ENCODE results near the gene ACIN1.
"Not testable (repeated sequence)": the region's sequence is repeated elsewhere in the genome, so short reads cannot be mapped to it uniquely, and the experiment has no call there.

ACIN1 gene

GRCh38 chr14:23125011-23125410 lies 30.1 kb upstream of the ACIN1 start:
- DNase-seq (ENCODE audit: low read depth in 2 of 2): no peak

GRCh38 chr14:23124337-23124954 lies 29.5 kb upstream of the ACIN1 start:
- no peak for DNase-seq (ENCODE audit: low read depth in 2 of 2)

GRCh38 chr14:23123419-23123818 lies 28.5 kb upstream of the ACIN1 start:
- DNase-seq (ENCODE audit: low read depth in 2 of 2): no peak

GRCh38 chr14:23122086-23122485 lies 27.1 kb upstream of the ACIN1 start:
- no peak for DNase-seq (ENCODE audit: low read depth in 2 of 2)

GRCh38 chr14:23121361-23121771 lies 26.4 kb upstream of the ACIN1 start:
- no peak for DNase-seq (ENCODE audit: low read depth in 2 of 2)

- DNase-seq (ENCODE audit: low read depth in 2 of 2): peak; percentile 65 to 76
These were observed 25.8 kb upstream of the ACIN1 start for GRCh38 chr14:23120541-23121251.

GRCh38 chr14:23119363-23120327 lies 24.7 kb upstream of the ACIN1 start:
- DNase-seq (ENCODE audit: low read depth in 2 of 2): no peak

- DNase-seq (ENCODE audit: low read depth in 2 of 2): no peak
These were observed 23.8 kb upstream of the ACIN1 start, which contains the start of gene CEBPE for GRCh38 chr14:23118506-23119362. Gene CEBPE (minus strand): TSS chr14:23119255. CDS start chr14:23119091, 164 bp downstream.

GRCh38 chr14:23117371-23118020 lies 22.6 kb upstream of the ACIN1 start:
- no peak for DNase-seq (ENCODE audit: low read depth in 2 of 2)

GRCh38 chr14:23115918-23116317 lies 21.0 kb upstream of the ACIN1 start:
- no peak for DNase-seq (ENCODE audit: low read depth in 2 of 2)

GRCh38 chr14:23115039-23115731 lies 20.2 kb upstream of the ACIN1 start:
- DNase-seq (ENCODE audit: low read depth in 2 of 2): no peak

- DNase-seq (ENCODE audit: low read depth in 2 of 2): no peak
These were observed 19.7 kb upstream of the ACIN1 start for GRCh38 chr14:23114669-23115038.

- DNase-seq (ENCODE audit: low read depth in 2 of 2): no peak
These were observed 19.2 kb upstream of the ACIN1 start for GRCh38 chr14:23114120-23114458.

GRCh38 chr14:23113431-23114119 lies 18.6 kb upstream of the ACIN1 start:
- DNase-seq (ENCODE audit: low read depth in 2 of 2): no peak

GRCh38 chr14:23112359-23113178 lies 17.6 kb upstream of the ACIN1 start:
- no peak for DNase-seq (ENCODE audit: low read depth in 2 of 2)

- no peak for DNase-seq (ENCODE audit: low read depth in 2 of 2)
These were observed 15.8 kb upstream of the ACIN1 start for GRCh38 chr14:23110579-23111365.

- no peak for DNase-seq (ENCODE audit: low read depth in 2 of 2)
These were observed 14.8 kb upstream of the ACIN1 start for GRCh38 chr14:23109769-23110168.

- not testable (repeated sequence) for DNase-seq (ENCODE audit: low read depth in 2 of 2)
These were observed 13.2 kb upstream of the ACIN1 start for GRCh38 chr14:23108169-23108568.

Data from stimulated activated CD8-positive, alpha-beta memory T cell treated with anti-CD3 and anti-CD28 coated beads, Interleukin-2, amount 100 ng/mL, for 48 hours (primary cell).